OCI-LY7 (cell line): ENCODE measurements around the gene ZDHHC14. TPM values are rescaled to one million over a fixed set of nuclear protein-coding genes. Genes with fewer than 3 reads are reported as not detected.

Experiments used
- BruUV-seq: library from RNA; stranded (reverse); fragments of 400-500 nt; replicated peaks from 2 replicates; lab custom pipeline; 2021; lab: Mats Ljungman, UMichigan
- CTCF ChIA-PET: fragments of 300-600 bp; sonication (Branson Sonifier 250); formaldehyde crosslinking; loops from one replicate; lab custom pipeline; 2022; ENCODE audit warnings: antibody characterized with exemption; ENCODE audit not compliant: unreplicated experiment; lab: Charles Lee
- POLR2A ChIA-PET: fragments of 300-600 bp; sonication (Branson Sonifier 250); formaldehyde crosslinking; loops from one replicate; lab custom pipeline; 2022; ENCODE audit warnings: antibody characterized with exemption; lab: Charles Lee
- DNase-seq: peaks from one replicate; pipeline ENCODE4 v3.0.0-alpha.2; 2015; ENCODE audit warnings: low spot score
- H2AFZ ChIP-seq: fragments of 200-600 bp; sonication (generic), shearing (Covaris generic); 2 replicates; pipeline ENCODE4 v1.6.1; 2014; ENCODE audit warnings: mild to moderate bottlenecking, antibody characterized with exemption, low read length, moderate library complexity
- H3K27ac ChIP-seq: fragments of 200-600 bp; sonication (generic); 2 replicates; pipeline ENCODE4 v1.5.1; 2014; ENCODE audit warnings: mixed run types, low read depth, mild to moderate bottlenecking, moderate library complexity, low read length, inconsistent platforms; ENCODE audit not compliant: poor library complexity, severe bottlenecking
- H3K36me3 ChIP-seq: fragments of 200-600 bp; sonication (generic); 2 replicates; pipeline ENCODE4 v1.6.1; 2014; ENCODE audit warnings: mild to moderate bottlenecking, antibody characterized with exemption, low read length, moderate library complexity, mixed read lengths; ENCODE audit not compliant: insufficient read depth
- H3K4me1 ChIP-seq: fragments of 200-600 bp; sonication (generic); 2 replicates; pipeline ENCODE4 v1.5.1; 2014; ENCODE audit warnings: mild to moderate bottlenecking, low read length; ENCODE audit not compliant: insufficient read depth, poor library complexity, severe bottlenecking
- H3K4me2 ChIP-seq: fragments of 200-600 bp; sonication (generic); 2 replicates; pipeline ENCODE4 v1.6.1; 2014; ENCODE audit warnings: mild to moderate bottlenecking, low read length
- H3K4me3 ChIP-seq: fragments of 200-600 bp; sonication (generic); 2 replicates; pipeline ENCODE4 v1.5.1; 2014; ENCODE audit warnings: mild to moderate bottlenecking, low read depth, low read length; ENCODE audit not compliant: poor library complexity, severe bottlenecking
- H3K79me2 ChIP-seq: fragments of 200-600 bp; sonication (generic); 2 replicates; pipeline ENCODE4 v1.6.1; 2016; ENCODE audit warnings: low read depth, mild to moderate bottlenecking, low read length, moderate library complexity, mixed read lengths; ENCODE audit not compliant: insufficient read depth
- H3K9me2 ChIP-seq: fragments of 200-600 bp; sonication (generic); 2 replicates; pipeline ENCODE4 v1.6.1; 2016; ENCODE audit warnings: mild to moderate bottlenecking, low read length, mixed read lengths; ENCODE audit not compliant: insufficient read depth
- H3K9me3 ChIP-seq: fragments of 200-600 bp; sonication (generic); 2 replicates; pipeline ENCODE4 v1.6.1; 2014; ENCODE audit warnings: mild to moderate bottlenecking, mixed run types, low read length, mixed read lengths
- H4K20me1 ChIP-seq: fragments of 200-600 bp; sonication (generic); 2 replicates; pipeline ENCODE4 v1.6.1; 2014; ENCODE audit warnings: mild to moderate bottlenecking, antibody characterized with exemption, low read length, moderate library complexity, mixed read lengths; ENCODE audit not compliant: insufficient read depth
- CTCF ChIP-seq: fragments of 200-600 bp; sonication (generic); conservative IDR thresholded peaks from 2 replicates; pipeline ENCODE4 v1.5.1; 2014; ENCODE audit warnings: mild to moderate bottlenecking, antibody characterized with exemption, low read length, moderate library complexity, mixed read lengths
- EZH2phosphoT487 ChIP-seq: fragments of 200-600 bp; sonication (generic); IDR thresholded peaks from 2 replicates; pipeline ENCODE4 v1.6.1; 2018; ENCODE audit warnings: low read depth, borderline replicate concordance, mild to moderate bottlenecking, mixed run types, antibody characterized with exemption, low read length, moderate library complexity, mixed read lengths
- intact Hi-C: fragments of 100-400 bp; cut with micrococcal nuclease; formaldehyde crosslinking; loops from one replicate; pipeline ENCODE4 v1.10.0; 2022; ENCODE audit not compliant: unreplicated experiment
- total RNA-seq, 2 experiments: library from RNA; depleted of rRNA in 1 of 2; stranded (reverse); fragments of >200 nt in 1 of 2; shearing (Covaris generic) in 1 of 2; gene quantifications; 2 replicates each; pipeline ENCODE4 v1.2.3, GENCODE V29; 2014 to 2022

ZDHHC14 gene
- total RNA-seq, 2 experiments from 2014 or later = 0.69 to 3.0 TPM

GRCh38 chr6:157530724-157531168, 149.8 kb downstream of the ZDHHC14 start:
- Histone ChIP-seq H3K79me2 (no peaks in the 10 kb centered on the region), H3K4me1 (peaks cover 1% of the 10 kb centered on the region), H3K9me3 (no peaks in the 10 kb centered on the region), H3K9me2 (no peaks in the 10 kb centered on the region), H4K20me1 (no peaks in the 10 kb centered on the region), H2AFZ (no peak overlapping the region), H3K36me3 (no peaks in the 10 kb centered on the region), H3K27ac (no peak overlapping the region), H3K4me3 (no peak overlapping the region), H3K4me2 (no peak overlapping the region)
- POLR2A ChIA-PET = interaction anchor here (1.3 kb wide), 1 partner anchor 12 kb away, joined by 3 read pairs; no protein-coding TSS in a partner anchor
- intact Hi-C loops = no loop called here
- CTCF ChIA-PET = no interaction called here
- no TSS peak for BruUV-seq
- no peak for TF ChIP-seq CTCF
- no peak for TF ChIP-seq EZH2phosphoT487
- DNase-seq = no peak

GRCh38 chr6:157531169-157531985, 150.4 kb downstream of the ZDHHC14 start:
- TF ChIP-seq EZH2phosphoT487 = no peak
- no peak for TF ChIP-seq CTCF
- ChIA-PET CTCF (interaction anchor here (0.6 kb wide), 1 partner anchor 87 kb away, joined by 4 read pairs; no protein-coding TSS in a partner anchor), POLR2A (interaction anchor here (0.6 kb wide), 2 partner anchors 301 to 695 kb away, joined by 3 to 5 read pairs; no protein-coding TSS in a partner anchor)
- Histone ChIP-seq H3K9me3 (no peaks in the 10 kb centered on the region), H3K4me1 (peaks cover 7% of the 10 kb centered on the region), H3K27ac (no peak overlapping the region), H2AFZ (no peak overlapping the region), H3K79me2 (no peaks in the 10 kb centered on the region), H3K4me3 (no peak overlapping the region), H3K4me2 (no peak overlapping the region), H4K20me1 (no peaks in the 10 kb centered on the region), H3K36me3 (no peaks in the 10 kb centered on the region), H3K9me2 (no peaks in the 10 kb centered on the region)
- DNase-seq = no peak
- intact Hi-C loops = no loop called here
- no TSS peak for BruUV-seq

- Histone ChIP-seq H3K4me1 (peaks cover 9% of the 10 kb centered on the region), H4K20me1 (no peaks in the 10 kb centered on the region), H3K79me2 (no peaks in the 10 kb centered on the region), H3K36me3 (no peaks in the 10 kb centered on the region), H3K27ac (no peak overlapping the region), H3K4me3 (no peak overlapping the region), H3K4me2 (no peak overlapping the region), H2AFZ (no peak overlapping the region), H3K9me2 (no peaks in the 10 kb centered on the region), H3K9me3 (no peaks in the 10 kb centered on the region)
- BruUV-seq = no TSS peak
- POLR2A ChIA-PET = interaction anchor here (0.6 kb wide), 2 partner anchors 301 to 696 kb away, joined by 3 to 5 read pairs; no protein-coding TSS in a partner anchor
- intact Hi-C loops = no loop called here
- CTCF ChIA-PET = interaction anchor here (0.6 kb wide), 1 partner anchor 87 kb away, joined by 4 read pairs; no protein-coding TSS in a partner anchor
- DNase-seq = no peak
- TF ChIP-seq CTCF = no peak
- no peak for TF ChIP-seq EZH2phosphoT487
These were observed 151.0 kb downstream of the ZDHHC14 start for GRCh38 chr6:157531986-157532365.
